GM12891 (cell line): ENCODE data around the gene UROS.

Source experiments
- POLR2A ChIP-seq: IDR thresholded peaks from 2 replicates; pipeline ENCODE4 v1.6.1; 2011; ENCODE audit warnings: low read depth, low read length, control low read depth
- POLR2AphosphoS5 ChIP-seq: IDR thresholded peaks from 2 replicates; pipeline ENCODE4 v1.6.1; 2011; ENCODE audit warnings: low read depth, low read length, control low read depth

GRCh38 chr10:125815764-125816163 is 7.3 kb downstream of the UROS start:
- no peak for TF ChIP-seq POLR2AphosphoS5
- TF ChIP-seq POLR2A = no peak
